Kidney epithelial cell (primary cell): ENCODE results near the gene TCEAL9. TPM values are rescaled to one million over a fixed set of nuclear protein-coding genes. Genes with fewer than 3 reads are reported as not detected.

Experiments
- DNase-seq: peaks from one replicate; pipeline ENCODE4 v3.0.0-alpha.2; 2010; ENCODE audit warnings: low read depth
- H3K27me3 ChIP-seq: 2 replicates; pipeline ENCODE4 v1.6.0; 2011; ENCODE audit warnings: low read length; ENCODE audit not compliant: control insufficient read depth, insufficient read depth
- H3K36me3 ChIP-seq: 2 replicates; pipeline ENCODE4 v1.5.1; 2011; ENCODE audit warnings: low read length; ENCODE audit not compliant: control insufficient read depth, insufficient read depth
- H3K4me3 ChIP-seq: 2 replicates; pipeline ENCODE4 v1.5.1; 2011; ENCODE audit warnings: low read depth, mild to moderate bottlenecking, control low read depth, low read length
- CTCF ChIP-seq: IDR thresholded peaks from 2 replicates; pipeline ENCODE4 v1.5.1; 2011; ENCODE audit warnings: mild to moderate bottlenecking, moderate library complexity, low read length, control low read depth, inconsistent platforms; ENCODE audit not compliant: insufficient read depth, poor library complexity, severe bottlenecking
- total RNA-seq: library from RNA; depleted of rRNA; stranded (reverse); fragments of >200 nt; gene quantifications from 2 replicates; pipeline ENCODE4 v1.2.3, GENCODE V29; 2015

The TCEAL9 gene
- total RNA-seq, 1 donor from 2014 or later: 154 TPM

- DNase-seq: peak; percentile 23
- Histone ChIP-seq H3K4me3 (no peak overlapping the region), H3K27me3 (no peaks in the 10 kb centered on the region), H3K36me3 (no peaks in the 10 kb centered on the region)
- TF ChIP-seq CTCF: no peak
Observed at GRCh38 chrX:103362474-103362873, 6.2 kb downstream of the TCEAL9 start.

GRCh38 chrX:103363046-103363445 is 6.7 kb downstream of the TCEAL9 start:
- no peak overlapping the region for H3K4me3 ChIP-seq
- TF ChIP-seq CTCF: no peak
- H3K27me3 ChIP-seq: no peaks in the 10 kb centered on the region

GRCh38 chrX:103367502-103367901 is 11.2 kb downstream of the TCEAL9 start:
- Histone ChIP-seq H3K36me3 (no peaks in the 10 kb centered on the region), H3K4me3 (no peak overlapping the region), H3K27me3 (no peaks in the 10 kb centered on the region)
- TF ChIP-seq CTCF: no peak
- DNase-seq: no peak

More at GRCh38 chrX:103363046-103363445, 6.7 kb downstream of the TCEAL9 start:
- no peaks in the 10 kb centered on the region for H3K36me3 ChIP-seq
- no peak for DNase-seq

GRCh38 chrX:103369479-103369878 is 13.2 kb downstream of the TCEAL9 start:
- Histone ChIP-seq H3K27me3 (no peaks in the 10 kb centered on the region), H3K36me3 (no peaks in the 10 kb centered on the region), H3K4me3 (no peak overlapping the region)
- DNase-seq: no peak
- TF ChIP-seq CTCF: no peak

- DNase-seq: no peak
Observed at GRCh38 chrX:103372886-103373285, 16.6 kb downstream of the TCEAL9 start.

More at GRCh38 chrX:103372886-103373285, 16.6 kb downstream of the TCEAL9 start:
- H3K4me3 ChIP-seq: no peak overlapping the region
- no peaks in the 10 kb centered on the region for H3K36me3 ChIP-seq
- TF ChIP-seq CTCF: no peak
- H3K27me3 ChIP-seq: no peaks in the 10 kb centered on the region
